Effector CD8-positive, alpha-beta T cell (primary cell): ENCODE results near the gene NTRK1.

ENCODE experiments used
- DNase-seq: peaks from one replicate; lab custom pipeline; 2025; lab: John Stamatoyannopoulos, UW
- total RNA-seq, 4 experiments: gene quantifications; one replicate each; lab custom pipeline; 2026; lab: John Stamatoyannopoulos, UW

NTRK1 gene
- total RNA-seq: 0.36 to 2.7 (median 1.7) reads per million in 4 experiments

- peak; percentile 15 for DNase-seq
Measured at GRCh38 chr1:156860628-156861423, at the start of gene NTRK1. Gene NTRK1, plus strand, starts transcription at chr1:156860865. Its CDS starts 70 bp downstream, at chr1:156860935.

GRCh38 chr1:156811168-156811567, 49.5 kb upstream of the NTRK1 start:
- no peak for DNase-seq

GRCh38 chr1:156812293-156812990, 48.2 kb upstream of the NTRK1 start:
- DNase-seq: no peak

GRCh38 chr1:156813298-156813697, 47.4 kb upstream of the NTRK1 start:
- DNase-seq: no peak

- DNase-seq: peak; percentile 60
Measured at GRCh38 chr1:156813750-156814570, 46.7 kb upstream of the NTRK1 start.

GRCh38 chr1:156814571-156815260, 45.9 kb upstream of the NTRK1 start:
- no peak for DNase-seq

- no peak for DNase-seq
Measured at GRCh38 chr1:156815307-156815826, 45.3 kb upstream of the NTRK1 start.

GRCh38 chr1:156815961-156816422, 44.7 kb upstream of the NTRK1 start:
- no peak for DNase-seq

GRCh38 chr1:156816561-156817328, 43.9 kb upstream of the NTRK1 start, which contains the start of gene SH2D2A:
Gene SH2D2A, minus strand, starts transcription at chr1:156816848. Its CDS starts 140 bp downstream, at chr1:156816708.
- peak; percentile 92 for DNase-seq

GRCh38 chr1:156821801-156822200, 38.9 kb upstream of the NTRK1 start:
- no peak for DNase-seq

- DNase-seq: no peak
Measured at GRCh38 chr1:156822680-156823079, 38.0 kb upstream of the NTRK1 start.

GRCh38 chr1:156823210-156823790, 37.4 kb upstream of the NTRK1 start:
- DNase-seq: no peak

GRCh38 chr1:156826630-156827029, 34.0 kb upstream of the NTRK1 start:
- no peak for DNase-seq

GRCh38 chr1:156828400-156829124, 32.1 kb upstream of the NTRK1 start:
- DNase-seq: no peak

GRCh38 chr1:156832434-156832833, 28.2 kb upstream of the NTRK1 start:
- DNase-seq: no peak

GRCh38 chr1:156833603-156834002, 27.1 kb upstream of the NTRK1 start:
- DNase-seq: no peak

GRCh38 chr1:156834322-156834721, 26.3 kb upstream of the NTRK1 start:
- DNase-seq: no peak

- DNase-seq: no peak
Measured at GRCh38 chr1:156836041-156836654, 24.5 kb upstream of the NTRK1 start.

GRCh38 chr1:156836892-156837291, 23.8 kb upstream of the NTRK1 start:
- DNase-seq: no peak
